ENCODE results near the gene COPRS.

The COPRS gene

DNA sequence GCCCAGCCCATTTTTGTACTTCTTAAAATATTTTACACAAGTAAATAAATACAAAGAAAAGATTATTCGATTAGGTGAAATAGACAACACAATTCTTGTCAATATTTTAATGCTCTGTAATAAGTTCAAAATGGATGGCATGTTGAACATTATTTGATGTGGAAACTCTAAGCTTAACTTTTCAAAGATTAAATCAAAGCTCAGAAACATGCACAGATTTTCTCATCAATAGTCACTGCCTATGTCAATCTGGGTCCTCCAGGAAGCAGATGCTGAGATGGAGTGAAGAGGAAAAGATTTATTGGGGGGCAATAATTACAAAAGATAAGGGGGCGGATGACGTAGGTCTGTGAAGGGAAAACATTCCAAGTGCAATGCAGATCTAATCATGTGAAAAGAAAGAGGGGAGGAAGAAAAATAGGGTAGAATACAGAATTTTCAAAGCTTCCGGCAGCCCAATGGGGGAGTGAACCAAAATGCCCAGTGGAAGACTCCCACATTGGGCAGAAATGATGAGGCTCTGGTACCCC is 50.5 kb downstream of the COPRS start:
- DNase-seq (ENCODE audit: low read depth in 2 of 2), result no peak

DNA sequence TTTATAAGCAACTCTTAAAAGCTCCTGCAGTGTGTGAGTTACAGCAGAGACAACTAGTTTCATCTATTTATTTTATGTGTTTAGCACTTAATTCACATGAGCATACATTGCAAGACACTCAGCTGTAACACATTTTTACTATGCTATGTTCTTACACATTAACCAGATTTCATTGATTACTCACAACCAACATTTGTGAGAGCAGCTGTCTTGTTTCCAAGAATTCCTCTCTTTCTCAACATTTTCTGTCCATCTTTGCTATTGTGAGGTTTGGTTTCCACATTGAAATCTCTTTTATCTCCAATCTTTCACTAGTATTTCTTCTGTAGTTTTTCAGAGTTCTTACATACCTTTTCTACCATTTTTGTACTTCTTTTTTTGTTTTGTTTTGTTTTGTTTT is 51.2 kb downstream of the COPRS start:
- peak; percentile 61 to 63 for DNase-seq (ENCODE audit: low read depth in 2 of 2)

DNA sequence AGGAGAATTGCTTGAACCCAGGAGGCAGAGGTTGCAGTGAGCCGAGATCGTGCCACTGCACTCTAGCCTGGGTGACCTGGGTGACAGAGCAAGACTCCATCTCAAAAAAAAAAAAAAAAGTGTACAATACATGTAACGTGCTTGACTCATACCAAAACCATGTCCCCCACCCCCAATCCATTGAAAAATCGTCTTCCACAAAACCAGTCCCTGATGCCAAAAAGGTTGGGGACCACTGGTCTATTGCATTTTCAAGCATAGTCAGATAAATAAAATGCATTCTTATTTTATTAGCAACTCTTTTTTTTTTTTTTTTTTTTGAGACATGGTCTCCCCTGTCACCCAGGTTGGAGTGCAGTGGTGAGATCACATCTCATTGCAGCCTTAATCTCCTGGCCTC is 52.1 kb downstream of the COPRS start:
- no peak for DNase-seq (ENCODE audit: low read depth in 2 of 2)

- DNase-seq (ENCODE audit: low read depth in 2 of 2), result no peak
These were observed 55.4 kb downstream of the COPRS start for GRCh38 chr17:31803494-31804213.

DNA sequence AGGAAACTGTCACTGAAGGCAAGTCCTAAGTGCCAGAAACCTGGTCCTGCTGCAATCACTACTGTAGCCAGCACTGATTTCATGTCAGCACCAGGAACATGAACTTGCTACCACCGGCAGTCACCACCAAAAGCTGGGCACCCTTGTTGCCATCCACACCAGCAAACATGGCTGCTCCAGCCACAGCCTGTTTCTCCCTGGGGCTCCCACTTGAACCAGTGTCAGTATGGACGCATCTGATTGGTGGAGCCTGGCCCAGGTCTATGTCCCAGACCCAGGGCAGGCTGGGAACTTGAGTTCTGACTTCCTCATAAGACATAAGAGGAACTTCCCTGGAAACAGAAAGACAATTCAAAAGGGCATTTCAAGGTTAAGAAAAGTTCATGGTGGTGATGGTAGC is 56.5 kb downstream of the COPRS start:
- DNase-seq (ENCODE audit: low read depth in 2 of 2), result no peak

Measured in fibroblast of skin of left quadriceps (primary cell).